Omental fat pad (tissue), 4 donors: ENCODE measurements around the gene GIPC1. TPM values are rescaled to one million over a fixed set of nuclear protein-coding genes. Genes with fewer than 3 reads are reported as not detected.
"Not testable (repeated sequence)": the region's sequence is repeated elsewhere in the genome, so short reads cannot be mapped to it uniquely, and the experiment has no call there.

Experiments used
- ATAC-seq: fragments of 150-250 bp; one replicate; pipeline ENCODE4 v1.9.1; 2016; ENCODE audit warnings: mild to moderate bottlenecking, moderate library complexity; ENCODE audit not compliant: low FRiP score
- DNase-seq: peaks from one replicate; pipeline ENCODE4 v3.0.0-alpha.2; 2019; ENCODE audit warnings: low spot score
- total RNA-seq, 4 donors: library from RNA; depleted of rRNA; stranded (reverse); fragments of >200 nt; gene quantifications; one replicate each; pipeline ENCODE4 v1.1.0, GENCODE V29; 2016
- TF ChIP-seq, protein P1 (sequence below), 3 donors: fragments of 450-650 bp; IDR thresholded peaks; one replicate each; pipeline ENCODE4 v1.5.1; 2016 to 2017; ENCODE audit warnings: antibody characterized with exemption in 3 of 3, mild to moderate bottlenecking in 3 of 3, moderate library complexity in 2 of 3

Gene GIPC1
- total RNA-seq, 4 donors from 2014 or later, result 47.0 to 77.6 (median 59.0) TPM

DNA sequence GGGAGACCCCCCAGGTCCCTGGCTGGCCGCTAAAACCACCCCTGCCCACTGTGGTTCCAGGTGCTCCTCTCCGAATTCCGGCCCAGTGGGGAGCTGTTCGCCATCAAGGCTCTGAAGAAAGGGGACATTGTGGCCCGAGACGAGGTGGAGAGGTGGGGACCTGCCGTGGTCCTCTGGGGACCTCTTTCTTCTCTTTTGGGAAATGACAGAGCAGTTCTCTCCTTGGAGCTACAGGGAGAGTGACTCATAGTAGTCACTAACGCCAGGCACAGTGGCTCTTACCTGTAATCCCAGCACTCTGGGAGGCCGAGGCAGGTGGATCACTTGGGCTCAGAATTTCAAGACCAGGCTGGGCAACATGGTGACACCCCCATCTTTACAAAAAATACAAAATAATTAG lies 28.1 kb downstream of the GIPC1 start:
- DNase-seq (no peak), ATAC-seq (no peak)

DNA sequence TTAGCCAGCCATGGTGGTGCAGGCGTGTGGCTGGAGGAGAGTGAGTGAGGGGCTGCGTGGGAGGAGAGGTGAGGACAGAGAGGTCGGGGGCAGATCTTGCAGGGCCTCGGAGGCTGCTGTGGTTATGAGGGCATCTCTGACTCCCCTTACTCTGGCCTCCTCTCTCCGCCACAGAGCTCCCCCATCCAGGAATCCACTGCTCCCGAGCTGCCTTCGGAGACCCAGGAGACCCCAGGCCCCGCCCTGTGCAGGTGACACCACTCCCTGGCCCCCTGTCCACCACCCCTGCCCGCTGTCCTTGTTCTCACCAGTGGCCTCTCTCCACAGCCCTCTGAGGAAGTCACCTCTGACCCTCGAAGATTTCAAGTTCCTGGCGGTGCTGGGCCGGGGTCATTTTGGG lies 28.5 kb downstream of the GIPC1 start:
- no peak for ATAC-seq
- TF ChIP-seq, protein P1, sequence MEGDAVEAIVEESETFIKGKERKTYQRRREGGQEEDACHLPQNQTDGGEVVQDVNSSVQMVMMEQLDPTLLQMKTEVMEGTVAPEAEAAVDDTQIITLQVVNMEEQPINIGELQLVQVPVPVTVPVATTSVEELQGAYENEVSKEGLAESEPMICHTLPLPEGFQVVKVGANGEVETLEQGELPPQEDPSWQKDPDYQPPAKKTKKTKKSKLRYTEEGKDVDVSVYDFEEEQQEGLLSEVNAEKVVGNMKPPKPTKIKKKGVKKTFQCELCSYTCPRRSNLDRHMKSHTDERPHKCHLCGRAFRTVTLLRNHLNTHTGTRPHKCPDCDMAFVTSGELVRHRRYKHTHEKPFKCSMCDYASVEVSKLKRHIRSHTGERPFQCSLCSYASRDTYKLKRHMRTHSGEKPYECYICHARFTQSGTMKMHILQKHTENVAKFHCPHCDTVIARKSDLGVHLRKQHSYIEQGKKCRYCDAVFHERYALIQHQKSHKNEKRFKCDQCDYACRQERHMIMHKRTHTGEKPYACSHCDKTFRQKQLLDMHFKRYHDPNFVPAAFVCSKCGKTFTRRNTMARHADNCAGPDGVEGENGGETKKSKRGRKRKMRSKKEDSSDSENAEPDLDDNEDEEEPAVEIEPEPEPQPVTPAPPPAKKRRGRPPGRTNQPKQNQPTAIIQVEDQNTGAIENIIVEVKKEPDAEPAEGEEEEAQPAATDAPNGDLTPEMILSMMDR (IDR thresholded peaks at IDR 0.05), result no peak
- no peak for DNase-seq

More for the DNA sequence above, 28.1 kb downstream of the GIPC1 start:
- TF ChIP-seq, protein P1 (IDR thresholded peaks at IDR 0.05), result no peak

DNA sequence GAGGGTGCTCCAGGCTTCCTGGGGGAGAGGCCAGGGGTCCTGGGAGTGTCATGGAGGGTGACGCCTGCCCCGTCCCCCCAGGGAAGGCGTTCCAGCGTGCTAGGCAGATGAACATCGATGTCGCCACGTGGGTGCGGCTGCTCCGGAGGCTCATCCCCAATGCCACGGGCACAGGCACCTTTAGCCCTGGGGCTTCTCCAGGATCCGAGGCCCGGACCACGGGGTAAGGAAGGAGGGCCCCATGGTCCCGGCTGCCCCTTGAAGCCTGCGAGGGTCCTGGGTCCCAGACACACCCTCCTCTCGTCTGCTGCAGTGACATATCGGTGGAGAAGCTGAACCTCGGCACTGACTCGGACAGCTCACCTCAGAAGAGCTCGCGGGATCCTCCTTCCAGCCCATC lies 32.2 kb downstream of the GIPC1 start:
- TF ChIP-seq, protein P1 (IDR thresholded peaks at IDR 0.05), result no peak
- DNase-seq (no peak), ATAC-seq (no peak)

DNA sequence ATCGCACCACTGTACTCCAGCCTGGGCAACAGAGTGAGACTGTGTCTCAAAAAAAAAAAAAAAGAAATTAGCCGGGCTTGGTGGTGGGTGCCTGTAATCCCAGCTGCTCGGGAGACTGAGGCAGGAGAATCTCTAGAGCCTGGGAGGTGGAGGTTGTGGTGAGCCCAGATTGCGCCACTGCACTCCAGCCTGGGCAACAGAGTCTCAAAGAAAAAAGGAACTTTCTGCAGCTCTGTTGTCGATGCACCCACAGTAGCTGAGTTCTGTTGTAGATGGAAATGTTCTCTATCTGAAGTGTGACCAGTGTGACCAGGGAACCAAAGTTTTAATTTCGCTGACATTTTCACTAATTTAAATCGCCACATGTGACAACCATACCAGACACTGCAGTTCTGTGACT lies 33.5 kb downstream of the GIPC1 start:
- not testable (repeated sequence) for ATAC-seq, DNase-seq

DNA sequence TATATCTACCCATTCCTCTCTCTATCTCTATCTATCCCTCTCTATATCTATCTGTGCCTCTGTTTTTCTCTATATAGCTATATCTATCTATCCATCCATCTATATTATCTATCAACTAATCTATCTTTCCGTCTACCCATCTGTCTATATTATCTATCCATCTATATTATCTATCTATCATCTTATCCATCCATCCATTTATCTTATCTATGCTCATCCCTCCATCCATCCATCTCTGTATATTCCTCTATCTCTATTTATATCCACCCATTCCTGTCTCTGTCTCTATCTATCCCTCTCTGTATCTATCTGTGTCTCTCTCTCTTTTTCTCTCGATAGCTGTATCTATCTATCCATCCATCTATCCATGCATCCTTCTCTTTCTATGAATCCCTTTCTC lies 35.0 kb downstream of the GIPC1 start:
- DNase-seq (no peak), ATAC-seq (no peak)
- TF ChIP-seq, protein P1 (IDR thresholded peaks at IDR 0.05), result no peak

DNA sequence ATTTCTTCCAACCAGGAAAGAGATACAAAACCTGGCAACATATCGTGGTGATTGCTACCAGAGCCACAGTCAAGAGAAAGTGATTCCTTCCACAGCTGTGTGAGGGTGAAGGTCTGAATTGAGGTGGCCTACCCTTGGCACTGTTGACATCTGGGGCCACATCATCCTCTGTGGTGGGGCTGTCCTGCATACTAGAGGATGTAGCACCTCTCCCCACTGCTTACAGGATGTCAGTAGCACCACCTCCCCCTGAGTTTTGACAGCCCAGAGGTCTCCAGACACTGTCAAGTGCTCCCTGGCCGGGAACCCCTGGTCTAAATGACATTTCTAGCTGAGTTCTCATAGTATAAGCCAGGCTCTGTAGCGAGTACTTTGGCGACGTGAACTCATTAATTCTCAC lies 36.2 kb downstream of the GIPC1 start:
- TF ChIP-seq, protein P1 (IDR thresholded peaks at IDR 0.05), result no peak
- DNase-seq, result no peak
- ATAC-seq, result no peak

DNA sequence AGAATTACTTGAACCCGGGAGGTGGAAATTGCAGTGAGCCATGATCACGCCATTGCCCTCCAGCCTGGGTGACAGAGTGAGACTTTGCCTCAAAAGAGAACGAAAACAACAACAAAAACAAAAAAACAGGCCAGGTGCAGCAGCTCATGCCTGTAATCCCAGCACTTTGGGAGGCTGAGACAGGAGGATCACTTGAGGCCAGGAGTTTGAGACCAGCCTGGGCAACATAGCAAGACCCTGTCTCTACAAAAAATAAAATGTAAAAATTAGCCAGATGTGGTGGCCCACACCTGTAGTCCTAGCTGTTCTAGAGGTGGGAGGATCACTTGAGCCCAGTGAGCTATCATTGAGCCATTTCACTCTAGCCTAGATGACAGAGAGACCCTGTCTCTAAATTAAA lies 43.6 kb downstream of the GIPC1 start:
- ATAC-seq, result not testable (repeated sequence)

DNA sequence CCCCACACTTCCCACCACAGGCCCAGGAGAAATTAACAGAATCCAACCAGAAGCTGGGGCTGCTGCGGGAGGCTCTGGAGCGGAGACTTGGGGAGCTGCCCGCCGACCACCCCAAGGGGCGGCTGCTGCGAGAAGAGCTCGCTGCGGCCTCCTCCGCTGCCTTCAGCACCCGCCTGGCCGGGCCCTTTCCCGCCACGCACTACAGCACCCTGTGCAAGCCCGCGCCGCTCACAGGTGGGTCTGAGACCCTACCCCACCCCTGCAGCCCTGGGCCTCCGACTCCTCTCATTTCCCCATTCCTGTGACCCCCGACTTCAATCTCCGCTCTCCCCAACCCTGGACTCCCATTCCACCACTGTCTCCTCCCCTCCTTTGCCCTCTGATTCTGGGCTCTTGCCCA lies 45.1 kb downstream of the GIPC1 start:
- TF ChIP-seq, protein P1 (IDR thresholded peaks at IDR 0.05), result no peak
- ATAC-seq (no peak), DNase-seq (no peak)

More for the DNA sequence above, 43.6 kb downstream of the GIPC1 start:
- not testable (repeated sequence) for DNase-seq
